ENCODE data around the gene PTRH2. TPM values are rescaled to one million over a fixed set of nuclear protein-coding genes. Genes with fewer than 3 reads are reported as not detected.

Gene PTRH2
- total RNA-seq, 2 experiments from 2014 or later = 35.9 TPM

- intact Hi-C loops (cut with micrococcal nuclease) = no loop called here
- H3K4me1 Mint-ChIP-seq (ENCODE audit: low read depth) = peaks cover 30% of the 10 kb centered on the region
- no peak for DNase-seq
- ChIA-PET CTCF (no interaction called here), POLR2A (no interaction called here)
- H3K4me3 Mint-ChIP-seq = no peak overlapping the region
- H3K27ac Mint-ChIP-seq = peak overlapping the region; percentile 63
- no peaks in the 10 kb centered on the region for H3K9me3 Mint-ChIP-seq
- peaks cover 69% of the 10 kb centered on the region for H3K36me3 Mint-ChIP-seq
- no peaks in the 10 kb centered on the region for H3K27me3 Mint-ChIP-seq
These were observed 12.9 kb downstream of the PTRH2 start for GRCh38 chr17:59694344-59694743.

- Mint-ChIP-seq H3K4me1 (ENCODE audit: low read depth) (peaks cover 25% of the 10 kb centered on the region), H3K9me3 (no peaks in the 10 kb centered on the region), H3K27ac (peak overlapping the region; percentile 56), H3K36me3 (peaks cover 64% of the 10 kb centered on the region), H3K4me3 (no peak overlapping the region), H3K27me3 (no peaks in the 10 kb centered on the region)
- ChIA-PET POLR2A (no interaction called here), CTCF (no interaction called here)
- DNase-seq = no peak
- intact Hi-C loops (cut with micrococcal nuclease) = no loop called here
These were observed 13.6 kb downstream of the PTRH2 start for GRCh38 chr17:59693582-59693981.

GRCh38 chr17:59688496-59688895 lies 18.7 kb downstream of the PTRH2 start:
- intact Hi-C loops (cut with micrococcal nuclease) = no loop called here
- no peak for DNase-seq
- POLR2A ChIA-PET = no interaction called here
- no peaks in the 10 kb centered on the region for H3K9me3 Mint-ChIP-seq
- H3K27ac Mint-ChIP-seq = peak overlapping the region; percentile 15
- H3K36me3 Mint-ChIP-seq = peaks cover 49% of the 10 kb centered on the region
- no peak overlapping the region for H3K4me3 Mint-ChIP-seq
- H3K4me1 Mint-ChIP-seq (ENCODE audit: low read depth) = peaks cover 8% of the 10 kb centered on the region
- no peaks in the 10 kb centered on the region for H3K27me3 Mint-ChIP-seq
- CTCF ChIA-PET = interaction anchor here (0.6 kb wide), 1 partner anchor 354 kb away, joined by 4 read pairs; no protein-coding TSS in a partner anchor

- ChIA-PET CTCF (interaction anchor here (0.6 kb wide), 1 partner anchor 354 kb away, joined by 4 read pairs; no protein-coding TSS in a partner anchor), POLR2A (no interaction called here)
- intact Hi-C loops (cut with micrococcal nuclease) = no loop called here
- DNase-seq = no peak
- Mint-ChIP-seq H3K27me3 (no peaks in the 10 kb centered on the region), H3K9me3 (no peaks in the 10 kb centered on the region), H3K27ac (peak overlapping the region; percentile 15), H3K4me1 (ENCODE audit: low read depth) (peaks cover 8% of the 10 kb centered on the region), H3K36me3 (peaks cover 51% of the 10 kb centered on the region), H3K4me3 (no peak overlapping the region)
These were observed 19.2 kb downstream of the PTRH2 start for GRCh38 chr17:59688008-59688407.

GRCh38 chr17:59684967-59685366 lies 22.3 kb downstream of the PTRH2 start:
- Mint-ChIP-seq H3K4me3 (no peak overlapping the region), H3K4me1 (ENCODE audit: low read depth) (peaks cover 11% of the 10 kb centered on the region), H3K27ac (peak overlapping the region; percentile 30), H3K27me3 (no peaks in the 10 kb centered on the region), H3K9me3 (no peaks in the 10 kb centered on the region), H3K36me3 (peaks cover 54% of the 10 kb centered on the region)
- intact Hi-C loops (cut with micrococcal nuclease) = no loop called here
- CTCF ChIA-PET = no interaction called here
- POLR2A ChIA-PET = no interaction called here
- DNase-seq = no peak

GRCh38 chr17:59683283-59683682 lies 23.9 kb downstream of the PTRH2 start:
- ChIA-PET CTCF (interaction anchor here (0.8 to 1.1 kb wide), 3 partner anchors 13 to 176 kb away, joined by 3 to 5 read pairs (median 3); partner anchors contain the start of genes PTRH2 and VMP1), POLR2A (interaction anchor here (0.8 to 1.1 kb wide), 2 partner anchors 20 to 64 kb away, joined by 3 read pairs; no protein-coding TSS in a partner anchor)
- Mint-ChIP-seq H3K36me3 (peaks cover 54% of the 10 kb centered on the region), H3K4me1 (ENCODE audit: low read depth) (peaks cover 7% of the 10 kb centered on the region), H3K27ac (peak overlapping the region; percentile 58), H3K27me3 (no peaks in the 10 kb centered on the region), H3K4me3 (no peak overlapping the region), H3K9me3 (no peaks in the 10 kb centered on the region)
- intact Hi-C loops (cut with micrococcal nuclease) = no loop called here
- no peak for DNase-seq

- Mint-ChIP-seq H3K36me3 (peaks cover 56% of the 10 kb centered on the region), H3K4me1 (ENCODE audit: low read depth) (peaks cover 3% of the 10 kb centered on the region), H3K4me3 (no peak overlapping the region), H3K9me3 (no peaks in the 10 kb centered on the region), H3K27me3 (no peaks in the 10 kb centered on the region), H3K27ac (no peak overlapping the region)
- ChIA-PET POLR2A (no interaction called here), CTCF (no interaction called here)
- intact Hi-C loops (cut with micrococcal nuclease) = no loop called here
- DNase-seq = no peak
These were observed 26.9 kb downstream of the PTRH2 start for GRCh38 chr17:59680314-59680713.

- CTCF ChIA-PET = interaction anchor here (0.7 to 1.0 kb wide), 2 partner anchors 68 to 156 kb away, joined by 3 read pairs; no protein-coding TSS in a partner anchor
- H3K36me3 Mint-ChIP-seq = peaks cover 52% of the 10 kb centered on the region
- no peak overlapping the region for H3K27ac Mint-ChIP-seq
- H3K9me3 Mint-ChIP-seq = no peaks in the 10 kb centered on the region
- POLR2A ChIA-PET = interaction anchor here (1.0 kb wide), 1 partner anchor 8 kb away, joined by 3 read pairs; no protein-coding TSS in a partner anchor
- no peak for DNase-seq
- no peaks in the 10 kb centered on the region for H3K27me3 Mint-ChIP-seq
- intact Hi-C loops (cut with micrococcal nuclease) = no loop called here
- H3K4me3 Mint-ChIP-seq = no peak overlapping the region
- peaks cover 3% of the 10 kb centered on the region for H3K4me1 Mint-ChIP-seq (ENCODE audit: low read depth)
These were observed 28.3 kb downstream of the PTRH2 start for GRCh38 chr17:59678918-59679317.

- CTCF ChIA-PET = interaction anchor here (1.0 to 1.3 kb wide), 2 partner anchors 48 to 237 kb away, joined by 3 read pairs; no protein-coding TSS in a partner anchor
- no peak for DNase-seq
- Mint-ChIP-seq H3K4me1 (ENCODE audit: low read depth) (peaks cover 1% of the 10 kb centered on the region), H3K4me3 (no peak overlapping the region), H3K36me3 (peaks cover 43% of the 10 kb centered on the region), H3K27me3 (no peaks in the 10 kb centered on the region), H3K9me3 (no peaks in the 10 kb centered on the region), H3K27ac (no peak overlapping the region)
- POLR2A ChIA-PET = no interaction called here
- intact Hi-C loops (cut with micrococcal nuclease) = no loop called here
These were observed 30.5 kb downstream of the PTRH2 start for GRCh38 chr17:59676716-59677115.

GRCh38 chr17:59675231-59675630 lies 32.0 kb downstream of the PTRH2 start:
- ChIA-PET CTCF (interaction anchor here (1.2 kb wide), 2 partner anchors 32 to 239 kb away, joined by 3 read pairs; partner anchors contain the start of genes PTRH2 and VMP1), POLR2A (no interaction called here)
- H3K4me3 Mint-ChIP-seq = no peak overlapping the region
- no peaks in the 10 kb centered on the region for H3K9me3 Mint-ChIP-seq
- peaks cover 13% of the 10 kb centered on the region for H3K4me1 Mint-ChIP-seq (ENCODE audit: low read depth)
- H3K27ac Mint-ChIP-seq = peak overlapping the region; percentile 58
- H3K27me3 Mint-ChIP-seq = no peaks in the 10 kb centered on the region
- intact Hi-C loops (cut with micrococcal nuclease) = no loop called here
- peaks cover 33% of the 10 kb centered on the region for H3K36me3 Mint-ChIP-seq
- no peak for DNase-seq

- POLR2A ChIA-PET = interaction anchor here (1.2 to 1.6 kb wide), 2 partner anchors 8 to 36 kb away, joined by 3 to 6 read pairs; partner anchors contain the start of genes PTRH2 and VMP1
- CTCF ChIA-PET = interaction anchor here (1.1 kb wide), 1 partner anchor 149 kb away, joined by 3 read pairs; no protein-coding TSS in a partner anchor
- H3K27ac Mint-ChIP-seq = peak overlapping the region; percentile 74
- peaks cover 26% of the 10 kb centered on the region for H3K36me3 Mint-ChIP-seq
- DNase-seq = no peak
- intact Hi-C loops (cut with micrococcal nuclease) = no loop called here
- H3K27me3 Mint-ChIP-seq = no peaks in the 10 kb centered on the region
- no peak overlapping the region for H3K4me3 Mint-ChIP-seq
- H3K4me1 Mint-ChIP-seq (ENCODE audit: low read depth) = peaks cover 34% of the 10 kb centered on the region
- no peaks in the 10 kb centered on the region for H3K9me3 Mint-ChIP-seq
These were observed 35.8 kb downstream of the PTRH2 start for GRCh38 chr17:59671386-59671785.

- ChIA-PET CTCF (interaction anchor here (0.6 to 0.9 kb wide), 3 partner anchors 13 to 264 kb away, joined by 3 to 5 read pairs (median 3); no protein-coding TSS in a partner anchor), POLR2A (interaction anchor here (1.2 to 1.6 kb wide), 3 partner anchors 9 to 38 kb away, joined by 3 to 6 read pairs (median 3); partner anchors contain the start of genes PTRH2 and VMP1)
- peaks cover 34% of the 10 kb centered on the region for H3K4me1 Mint-ChIP-seq (ENCODE audit: low read depth)
- H3K9me3 Mint-ChIP-seq = no peaks in the 10 kb centered on the region
- intact Hi-C loops (cut with micrococcal nuclease) = no loop called here
- H3K36me3 Mint-ChIP-seq = peaks cover 28% of the 10 kb centered on the region
- no peaks in the 10 kb centered on the region for H3K27me3 Mint-ChIP-seq
- DNase-seq = no peak
- no peak overlapping the region for H3K4me3 Mint-ChIP-seq
- peak overlapping the region; percentile 38 for H3K27ac Mint-ChIP-seq
These were observed 37.3 kb downstream of the PTRH2 start for GRCh38 chr17:59669944-59670343.

GRCh38 chr17:59669411-59669810 lies 37.8 kb downstream of the PTRH2 start:
- intact Hi-C loops (cut with micrococcal nuclease) = no loop called here
- no peaks in the 10 kb centered on the region for H3K27me3 Mint-ChIP-seq
- no peak for DNase-seq
- no peaks in the 10 kb centered on the region for H3K9me3 Mint-ChIP-seq
- H3K27ac Mint-ChIP-seq = peak overlapping the region; percentile 38
- ChIA-PET POLR2A (interaction anchor here (1.4 kb wide), 1 partner anchor 9 kb away, joined by 3 read pairs; no protein-coding TSS in a partner anchor), CTCF (interaction anchor here (0.6 kb wide), 1 partner anchor 12 kb away, joined by 4 read pairs; no protein-coding TSS in a partner anchor)
- H3K36me3 Mint-ChIP-seq = peaks cover 30% of the 10 kb centered on the region
- H3K4me3 Mint-ChIP-seq = no peak overlapping the region
- H3K4me1 Mint-ChIP-seq (ENCODE audit: low read depth) = peaks cover 34% of the 10 kb centered on the region
